ENCODE results near the gene NDOR1.
"Not testable (repeated sequence)": the region's sequence is repeated elsewhere in the genome, so short reads cannot be mapped to it uniquely, and the experiment has no call there.

GRCh38 chr9:137262173-137262908 lies 56.8 kb downstream of the NDOR1 start:
- not testable (repeated sequence) for TF ChIP-seq EZH2phosphoT487 (IDR thresholded peaks at IDR 0.05; ENCODE audit: insufficient read depth, low read depth); EZH2 (IDR thresholded peaks at IDR 0.05; ENCODE audit: insufficient read depth, poor library complexity, severe bottlenecking)

Measured in GM23248 (cell line).